SIG-M5 treated with dmso at 0.1 percent for 504 hours (cell line): ENCODE measurements around the gene CRTC1.

Experiments used
- DNase-seq: peaks from one replicate; lab custom pipeline; 2025; ENCODE audit not compliant: unreplicated experiment; lab: John Stamatoyannopoulos, UW

CRTC1 gene

DNA sequence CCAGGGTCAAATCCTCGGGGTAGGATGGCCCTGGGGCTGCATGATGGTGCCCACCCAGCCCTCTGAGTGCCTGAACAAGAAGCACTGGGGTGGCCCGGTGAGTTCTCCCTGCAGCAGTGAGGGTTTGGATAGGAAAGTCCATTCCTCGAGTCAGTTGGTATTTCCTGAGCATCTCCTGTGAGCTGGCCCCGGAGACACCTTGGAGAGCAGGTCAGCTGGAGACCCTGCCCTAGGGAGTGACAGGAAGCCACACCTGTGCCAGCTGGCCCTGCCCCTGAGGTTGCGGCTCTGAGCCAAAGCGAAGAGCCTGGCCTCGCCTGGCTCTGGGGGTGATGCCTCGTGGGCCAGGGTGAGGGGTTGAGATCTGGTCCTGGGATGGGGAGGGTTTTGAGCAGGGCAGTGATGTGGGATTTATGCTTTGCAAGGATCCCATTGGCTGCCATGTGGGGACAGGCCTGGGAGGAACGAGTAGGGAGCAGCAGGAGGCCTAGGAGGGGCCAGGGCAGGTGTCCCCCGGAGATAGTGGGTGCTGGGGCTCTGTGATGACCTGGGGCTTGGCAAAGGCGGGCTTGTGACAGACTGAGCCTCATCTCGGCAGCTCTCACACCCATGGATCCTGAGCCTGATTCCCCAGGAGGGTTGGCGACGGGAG, 16.0 kb downstream of the CRTC1 start:
- DNase-seq, result no peak

GRCh38 chr19:18700501-18701249, 17.2 kb downstream of the CRTC1 start:
- no peak for DNase-seq

GRCh38 chr19:18701250-18701608, 17.7 kb downstream of the CRTC1 start:
- no peak for DNase-seq

GRCh38 chr19:18704054-18704453, 20.6 kb downstream of the CRTC1 start:
- no peak for DNase-seq

- DNase-seq, result no peak
These were observed 21.5 kb downstream of the CRTC1 start for GRCh38 chr19:18704971-18705370.

DNA sequence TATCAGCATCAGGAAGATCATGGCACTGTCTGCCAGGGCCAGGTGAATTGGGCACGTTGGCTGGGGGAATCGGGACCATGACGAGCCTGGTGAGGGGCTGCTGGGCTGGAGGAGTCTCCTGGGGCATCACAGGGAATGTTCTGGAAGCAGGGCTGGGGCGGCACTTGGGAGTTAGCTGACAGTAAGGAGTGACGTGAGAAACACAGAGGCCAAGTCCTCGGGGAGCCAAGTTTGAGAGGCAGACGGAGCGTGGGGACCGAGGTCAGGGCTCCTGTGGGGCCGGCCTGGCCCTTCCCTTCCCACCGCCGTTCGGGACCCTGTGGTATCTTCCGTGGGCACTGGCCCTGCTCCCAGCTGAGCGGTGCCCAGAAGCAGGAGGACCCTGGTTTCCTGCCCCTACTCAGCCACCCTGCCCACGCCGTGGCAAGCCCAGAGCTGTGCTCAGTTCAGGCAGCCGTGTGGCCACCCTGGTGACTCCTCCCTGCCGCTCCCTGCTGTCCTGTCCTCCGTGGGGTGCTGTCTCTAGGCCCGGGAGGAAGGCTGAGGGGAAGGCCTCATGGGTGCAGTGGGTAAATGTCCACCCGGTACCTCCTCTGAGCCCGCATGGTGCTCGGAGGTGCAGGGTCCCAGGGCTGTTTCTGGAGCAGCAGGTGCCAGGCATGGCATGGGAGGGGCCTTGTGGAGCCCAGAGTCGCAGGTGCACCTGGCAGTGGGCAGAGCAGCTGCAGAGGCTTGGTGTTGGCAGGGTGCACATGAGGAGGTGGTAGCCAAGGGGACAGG, 25.2 kb downstream of the CRTC1 start:
- DNase-seq, result no peak

DNA sequence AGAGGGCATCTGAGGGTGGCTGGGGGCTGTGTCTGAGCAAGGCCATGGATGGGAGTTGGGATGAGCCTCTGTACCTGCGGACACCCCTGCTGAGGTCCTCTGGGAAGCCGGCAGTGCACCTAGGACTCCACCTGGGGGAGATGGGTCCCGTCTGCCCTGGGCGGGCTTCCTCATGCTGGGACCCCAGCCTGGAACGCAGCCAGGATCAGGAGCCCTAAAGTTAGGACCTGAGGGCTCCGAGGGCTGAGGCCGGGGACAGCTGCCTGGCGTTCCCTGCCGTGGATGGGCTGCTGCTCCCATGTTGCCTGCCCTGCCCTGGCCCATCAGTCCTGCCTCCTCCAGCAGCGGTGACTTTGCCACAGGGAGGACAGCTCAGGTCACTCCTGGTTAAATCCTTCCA, 26.1 kb downstream of the CRTC1 start:
- no peak for DNase-seq

DNA sequence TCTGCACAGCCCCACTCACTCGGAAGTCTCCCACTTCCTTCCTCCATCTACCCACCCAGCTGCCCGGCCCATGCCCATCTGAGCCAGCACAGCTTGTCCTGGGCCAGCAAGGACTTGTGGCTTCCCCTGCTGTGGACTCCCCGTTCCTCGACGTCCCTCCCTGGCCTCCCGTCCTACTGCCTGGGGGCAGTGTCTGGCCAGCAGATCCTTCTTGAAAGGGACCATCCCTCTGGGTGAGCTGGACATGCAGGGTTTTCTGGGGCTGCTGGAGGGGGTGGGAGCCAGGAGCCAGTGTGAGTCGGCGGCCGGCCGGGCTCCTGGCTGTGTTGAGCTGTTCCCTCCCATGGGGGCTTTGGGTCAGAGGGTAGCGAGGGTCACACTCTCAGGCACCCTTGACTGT, 26.7 kb downstream of the CRTC1 start:
- DNase-seq, result no peak

DNA sequence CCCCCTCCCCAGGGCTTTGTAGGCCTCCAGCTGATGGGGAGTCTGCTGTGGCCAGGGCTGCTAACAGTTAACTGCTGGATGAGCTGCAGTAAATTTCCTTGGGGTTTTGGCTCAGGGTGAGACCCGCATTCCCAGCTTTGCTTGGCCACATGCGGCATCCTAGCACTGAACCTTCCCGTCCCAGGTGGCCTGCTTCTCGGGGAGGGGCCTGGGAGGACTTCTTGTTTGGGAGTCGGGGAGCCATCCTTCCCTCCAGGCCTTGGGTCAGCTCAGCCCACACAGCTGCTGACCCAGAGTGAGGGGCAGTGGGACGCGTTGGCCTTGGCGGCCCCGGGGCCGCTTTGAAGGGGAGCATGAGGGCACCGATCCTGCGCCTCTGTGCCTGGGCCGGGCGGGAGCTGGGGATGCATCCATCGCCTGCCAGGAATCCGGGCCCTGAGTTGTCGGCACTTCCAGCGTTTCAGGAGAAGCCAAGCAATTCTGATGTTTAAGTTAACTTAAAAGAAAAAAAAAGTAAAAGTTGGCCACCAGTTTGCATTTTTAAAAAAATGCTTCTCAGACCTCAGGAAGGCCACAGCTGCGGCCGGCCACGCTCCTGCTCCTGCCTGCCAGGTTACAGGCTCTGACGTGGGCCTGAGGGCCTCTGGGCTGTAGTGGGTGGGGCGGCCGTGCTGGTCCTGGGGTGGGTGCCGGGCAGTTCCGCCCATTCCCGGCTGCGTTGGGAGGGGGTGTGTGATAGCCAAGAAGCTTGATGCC, 27.7 kb downstream of the CRTC1 start:
- DNase-seq, result no peak

DNA sequence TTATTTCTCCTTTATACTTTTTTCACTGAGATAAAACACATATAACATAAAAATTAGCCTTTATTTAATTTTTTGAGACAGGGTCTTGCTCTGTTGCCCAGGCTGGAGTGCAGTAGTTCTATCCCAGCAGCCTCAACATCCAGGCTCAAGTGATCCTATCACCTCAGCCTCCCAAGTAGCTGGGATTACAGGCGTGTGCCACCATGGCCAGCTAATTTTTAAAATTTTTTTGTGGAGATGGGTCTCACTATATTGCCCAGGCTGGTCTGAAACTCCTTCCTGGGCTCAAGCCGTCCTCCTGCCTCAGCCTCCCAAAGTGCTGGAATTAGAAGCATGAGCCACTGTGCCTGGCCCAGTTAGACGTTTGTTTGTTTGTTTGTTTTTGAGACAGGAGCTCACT, 28.4 kb downstream of the CRTC1 start:
- DNase-seq, result no peak

GRCh38 chr19:18712981-18713380, 29.5 kb downstream of the CRTC1 start:
- DNase-seq, result no peak

- DNase-seq, result no peak
These were observed 30.2 kb downstream of the CRTC1 start for GRCh38 chr19:18713550-18714117.

GRCh38 chr19:18715416-18715815, 31.9 kb downstream of the CRTC1 start:
- no peak for DNase-seq

GRCh38 chr19:18716857-18717256, 33.4 kb downstream of the CRTC1 start:
- no peak for DNase-seq

DNA sequence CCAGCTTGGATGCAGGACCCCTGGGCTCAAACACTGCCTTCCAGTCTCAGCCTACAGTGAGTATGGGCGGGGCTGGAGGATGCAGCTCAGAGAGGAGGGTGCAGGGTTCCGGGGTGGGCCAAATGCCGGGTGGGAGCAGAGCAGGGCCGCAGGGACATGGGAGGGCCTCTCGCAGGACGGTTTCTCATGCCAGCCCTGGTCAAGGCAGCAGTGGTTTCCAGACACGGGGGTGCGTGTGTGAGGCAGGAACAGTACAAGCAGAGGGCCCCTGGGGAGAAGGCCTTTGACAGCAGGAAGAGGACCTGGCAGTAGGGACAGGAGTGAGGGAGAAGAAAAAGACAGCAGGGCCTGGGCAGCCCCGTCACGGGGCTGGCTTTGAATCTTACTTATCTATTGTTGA, 34.1 kb downstream of the CRTC1 start:
- no peak for DNase-seq

DNA sequence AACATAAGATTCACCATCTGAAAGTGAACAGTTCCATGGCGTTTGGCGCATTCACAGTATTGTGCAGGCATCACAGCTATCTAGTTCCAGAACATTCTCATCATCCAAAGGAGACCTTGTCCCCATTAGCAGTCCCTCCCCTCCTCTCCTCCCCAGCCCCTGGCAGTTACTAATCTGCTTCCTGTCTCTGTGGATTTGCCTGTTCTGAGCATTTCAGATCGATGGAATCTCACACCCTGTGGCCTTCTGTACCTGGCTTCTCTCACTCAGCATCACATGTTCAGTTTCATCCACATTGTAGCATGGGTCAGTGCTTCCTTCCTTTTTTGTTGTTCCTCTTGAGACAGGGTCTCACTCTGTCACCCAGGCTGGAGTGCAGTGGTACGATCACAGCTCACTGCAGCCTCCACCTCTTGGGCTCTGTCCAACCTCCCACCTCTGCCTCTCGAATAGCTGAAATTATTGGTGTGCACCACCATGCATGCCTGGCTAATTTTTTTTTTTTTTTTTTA, 34.6 kb downstream of the CRTC1 start:
- no peak for DNase-seq

- no peak for DNase-seq
These were observed 35.5 kb downstream of the CRTC1 start for GRCh38 chr19:18718846-18719458.

DNA sequence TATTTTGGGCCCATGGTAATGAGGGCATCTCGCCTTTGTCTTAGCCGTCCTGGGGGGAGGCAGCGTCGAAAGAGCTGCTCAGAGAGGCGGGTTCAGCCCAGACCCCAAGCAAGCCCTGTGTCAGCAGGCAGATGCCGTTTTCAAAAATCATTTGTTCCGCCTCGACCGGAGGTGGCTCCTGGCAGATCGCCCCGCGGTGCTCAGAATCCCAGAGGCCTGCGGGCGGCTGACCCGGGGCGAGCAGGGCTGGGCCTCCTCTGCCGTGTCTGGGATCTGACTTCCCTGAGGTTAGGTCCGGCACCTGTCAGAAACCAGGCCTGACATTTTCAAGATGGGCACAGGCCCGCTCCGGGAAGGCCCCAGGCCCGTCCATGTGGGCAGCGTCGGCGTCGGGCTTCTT, 36.1 kb downstream of the CRTC1 start:
- no peak for DNase-seq

DNA sequence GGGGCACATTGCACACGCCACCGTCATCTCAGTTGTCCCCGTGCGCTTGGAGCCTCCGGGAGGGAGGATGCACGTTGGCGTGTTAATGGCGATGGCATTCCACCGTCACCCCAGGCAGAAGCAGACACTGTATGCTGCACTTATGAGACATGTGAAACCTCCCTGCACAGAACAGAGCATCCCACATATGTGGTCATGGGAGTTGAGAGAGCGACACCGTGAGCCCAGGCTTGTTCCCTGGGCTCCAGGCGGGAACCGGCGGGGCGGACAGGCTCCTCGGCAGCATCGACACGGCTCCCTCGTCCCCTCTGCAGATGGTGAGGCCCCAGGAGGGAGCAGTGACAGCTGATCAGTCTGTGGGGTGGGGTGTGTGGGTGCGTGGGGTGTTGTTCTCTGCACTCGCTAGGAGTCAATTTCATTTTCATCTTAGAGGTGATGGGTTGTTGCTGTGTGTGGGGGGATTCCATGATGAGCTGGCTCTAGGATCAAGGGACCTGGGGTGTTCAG, 40.4 kb downstream of the CRTC1 start:
- no peak for DNase-seq
